Measurements from ENCODE around the gene FAM20B. TPM values are rescaled to one million over a fixed set of nuclear protein-coding genes. Genes with fewer than 3 reads are reported as not detected.

The FAM20B gene
- total and polyA plus RNA-seq, 2 of the 13 experiments (the other 11 are each of a cell fraction or from before 2014, with no cell fraction given), result 13.8 to 26.9 TPM

DNA sequence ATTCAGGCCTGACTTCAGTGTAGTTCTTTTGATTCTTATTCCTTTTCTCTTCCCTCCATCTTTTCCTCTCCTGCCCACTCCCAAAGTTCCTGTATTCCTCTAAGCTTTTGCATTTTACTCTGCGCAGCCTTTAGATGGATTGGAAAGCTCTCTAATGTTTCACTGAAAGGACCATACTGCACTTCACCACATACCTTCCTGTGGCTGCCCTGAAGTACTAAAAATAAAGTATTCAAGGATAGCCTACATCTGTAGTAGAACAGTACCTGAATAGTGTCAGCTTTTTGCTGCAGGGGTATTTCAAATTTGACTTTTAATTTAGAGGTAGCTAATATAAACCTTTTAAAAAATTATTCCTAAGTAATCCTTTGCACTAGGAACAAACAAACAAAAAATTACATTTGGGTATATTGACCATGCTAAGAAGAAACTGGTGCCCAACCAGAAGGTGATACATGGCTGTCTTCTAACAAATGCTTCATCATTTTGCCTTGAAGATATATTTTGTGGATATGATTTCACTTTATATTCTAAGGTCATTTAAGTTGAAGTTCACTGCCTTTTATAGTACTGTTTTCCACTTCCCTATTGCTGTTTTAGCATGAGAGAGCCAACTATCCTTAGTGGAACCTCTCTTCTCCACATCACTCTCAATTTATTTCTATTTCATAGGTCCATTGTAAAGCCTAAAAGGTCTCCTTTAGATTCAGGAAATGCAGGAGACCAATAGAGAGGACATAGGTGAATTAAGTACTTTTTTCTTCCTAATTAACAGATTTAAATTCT lies 22.8 kb downstream of the FAM20B start:
- CTCF ChIA-PET (ENCODE audit: low intra/inter-chr PET ratio, low total read pairs), result no interaction called here

DNA sequence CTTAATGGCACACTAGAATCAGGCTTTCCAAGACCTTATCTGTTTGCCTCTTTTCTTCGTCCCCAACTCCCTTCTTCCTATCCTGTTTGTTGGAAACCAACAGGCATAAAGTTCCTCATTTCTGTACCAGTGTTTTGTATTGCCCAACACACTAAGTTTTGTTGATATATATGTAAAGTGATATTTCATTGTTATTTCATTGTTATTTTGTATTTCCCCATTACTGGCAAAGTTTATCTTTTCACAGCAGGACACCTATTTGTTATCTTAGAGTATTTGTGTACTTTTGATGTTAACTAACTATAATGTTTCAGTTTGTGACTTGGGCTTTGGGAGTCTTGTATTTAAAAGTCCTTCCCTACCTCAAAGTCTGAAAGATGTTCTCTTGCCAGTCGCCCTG lies 27.1 kb downstream of the FAM20B start:
- Histone ChIP-seq H3K4me3 (replicated peaks in 1 of 3; ENCODE audit: insufficient read depth in 1 of 3, low read depth in 2 of 3, low read length in 3 of 3) (no peak overlapping the region), H2AFZ (ENCODE audit: low read length) (no peak overlapping the region), H3K9ac (ENCODE audit: insufficient read depth, low read depth, low read length) (no peak overlapping the region), H3K27me3 (ENCODE audit: control insufficient read depth in 1 of 2, insufficient read depth in 2 of 2, low read length in 2 of 2) (no peaks in the 10 kb centered on the region), H3K36me3 (replicated peaks in 1 of 2; ENCODE audit: control insufficient read depth in 1 of 2, insufficient read depth in 2 of 2, low read length in 2 of 2) (peaks cover 0 to 19% of the 10 kb centered on the region in 2 experiments; a peak in 3 of 5 replicates), H3K9me3 (ENCODE audit: low read length) (no peaks in the 10 kb centered on the region), H4K20me1 (ENCODE audit: insufficient read depth, low read length) (no peaks in the 10 kb centered on the region), H3K79me2 (ENCODE audit: insufficient read depth, low read length) (no peaks in the 10 kb centered on the region), H3K4me2 (ENCODE audit: low read depth, low read length) (no peak overlapping the region), H3K27ac (ENCODE audit: extremely low read length, insufficient read depth, low read length) (no peak overlapping the region), H3K4me1 (ENCODE audit: insufficient read depth, low read length) (peaks cover 6% of the 10 kb centered on the region)
- TF ChIP-seq CBX5 (CRISPR knock-in tag; IDR thresholded peaks at IDR 0.05; ENCODE audit: borderline replicate concordance) (no peak), RELA (CRISPR knock-in tag; IDR thresholded peaks at IDR 0.05) (no peak), NR2C2 (CRISPR knock-in tag; IDR thresholded peaks at IDR 0.05; ENCODE audit: borderline replicate concordance) (no peak), ARNT (IDR thresholded peaks at IDR 0.05) (no peak), SIN3B (IDR thresholded peaks at IDR 0.05; ENCODE audit: low read length) (no peak), ZNF839 (CRISPR knock-in tag; IDR thresholded peaks at IDR 0.05; ENCODE audit: borderline replicate concordance) (no peak), ZNF549 (CRISPR knock-in tag; IDR thresholded peaks at IDR 0.05) (no peak)
- TF ChIP-seq, protein P1, sequence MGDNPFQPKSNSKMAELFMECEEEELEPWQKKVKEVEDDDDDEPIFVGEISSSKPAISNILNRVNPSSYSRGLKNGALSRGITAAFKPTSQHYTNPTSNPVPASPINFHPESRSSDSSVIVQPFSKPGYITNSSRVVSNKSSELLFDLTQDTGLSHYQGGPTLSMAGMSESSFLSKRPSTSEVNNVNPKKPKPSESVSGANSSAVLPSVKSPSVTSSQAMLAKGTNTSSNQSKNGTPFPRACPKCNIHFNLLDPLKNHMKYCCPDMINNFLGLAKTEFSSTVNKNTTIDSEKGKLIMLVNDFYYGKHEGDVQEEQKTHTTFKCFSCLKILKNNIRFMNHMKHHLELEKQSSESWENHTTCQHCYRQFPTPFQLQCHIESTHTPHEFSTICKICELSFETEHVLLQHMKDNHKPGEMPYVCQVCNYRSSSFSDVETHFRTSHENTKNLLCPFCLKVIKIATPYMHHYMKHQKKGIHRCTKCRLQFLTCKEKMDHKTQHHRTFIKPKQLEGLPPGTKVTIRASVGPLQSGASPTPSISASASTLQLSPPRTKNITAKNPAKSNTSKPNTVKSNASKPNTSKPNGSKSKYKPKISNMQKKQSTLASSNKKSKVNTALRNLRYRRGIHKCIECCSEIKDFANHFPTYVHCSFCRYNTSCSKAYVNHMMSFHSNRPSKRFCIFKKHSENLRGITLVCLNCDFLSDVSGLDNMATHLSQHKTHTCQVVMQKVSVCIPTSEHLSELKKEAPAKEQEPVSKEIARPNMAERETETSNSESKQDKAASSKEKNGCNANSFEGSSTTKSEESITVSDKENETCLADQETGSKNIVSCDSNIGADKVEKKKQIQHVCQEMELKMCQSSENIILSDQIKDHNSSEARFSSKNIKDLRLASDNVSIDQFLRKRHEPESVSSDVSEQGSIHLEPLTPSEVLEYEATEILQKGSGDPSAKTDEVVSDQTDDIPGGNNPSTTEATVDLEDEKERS (CRISPR knock-in tag; IDR thresholded peaks at IDR 0.05), result no peak
- TF ChIP-seq, protein P2, sequence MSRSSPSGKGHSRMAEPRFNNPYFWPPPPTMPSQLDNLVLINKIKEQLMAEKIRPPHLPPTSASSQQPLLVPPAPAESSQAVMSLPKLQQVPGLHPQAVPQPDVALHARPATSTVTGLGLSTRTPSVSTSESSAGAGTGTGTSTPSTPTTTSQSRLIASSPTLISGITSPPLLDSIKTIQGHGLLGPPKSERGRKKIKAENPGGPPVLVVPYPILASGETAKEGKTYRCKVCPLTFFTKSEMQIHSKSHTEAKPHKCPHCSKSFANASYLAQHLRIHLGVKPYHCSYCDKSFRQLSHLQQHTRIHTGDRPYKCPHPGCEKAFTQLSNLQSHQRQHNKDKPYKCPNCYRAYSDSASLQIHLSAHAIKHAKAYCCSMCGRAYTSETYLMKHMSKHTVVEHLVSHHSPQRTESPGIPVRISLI (CRISPR knock-in tag; IDR thresholded peaks at IDR 0.05; ENCODE audit: borderline replicate concordance), result no peak
- no peak for DNase-seq (ENCODE audit: low spot score)
- 99% methylated on average over 2 of the region's 2 CpGs for WGBS (ENCODE audit: low lambda C conversion rate)
- in situ Hi-C loops (cut with HindIII; ENCODE audit: extremely low pct_ligation_motif_present, low pct_unique_long_range_greater_than_20kb) (no loop called here), intact Hi-C loops (cut with micrococcal nuclease; ENCODE audit: unreplicated experiment) (no loop called here)
- no TSS peak for BruUV-seq (replicated peaks)
- ATAC-seq, result no peak
- FAIRE-seq, result no peak
- ChIA-PET POLR2A (no interaction called here), CTCF (ENCODE audit: low intra/inter-chr PET ratio, low total read pairs) (no interaction called here)

More for the DNA sequence above, 22.8 kb downstream of the FAM20B start:
- Histone ChIP-seq H3K4me1 (ENCODE audit: insufficient read depth, low read length) (peaks cover 40% of the 10 kb centered on the region), H3K79me2 (ENCODE audit: insufficient read depth, low read length) (peaks cover 8% of the 10 kb centered on the region), H3K4me2 (ENCODE audit: low read depth, low read length) (no peak overlapping the region), H3K9ac (ENCODE audit: insufficient read depth, low read depth, low read length) (no peak overlapping the region), H3K9me3 (ENCODE audit: low read length) (no peaks in the 10 kb centered on the region), H3K36me3 (replicated peaks in 1 of 2; ENCODE audit: control insufficient read depth in 1 of 2, insufficient read depth in 2 of 2, low read length in 2 of 2) (peaks cover 0 to 6% of the 10 kb centered on the region in 2 experiments; a peak in 3 of 5 replicates), H3K27me3 (ENCODE audit: control insufficient read depth in 1 of 2, insufficient read depth in 2 of 2, low read length in 2 of 2) (no peaks in the 10 kb centered on the region), H3K27ac (ENCODE audit: extremely low read length, insufficient read depth, low read length) (no peak overlapping the region), H2AFZ (ENCODE audit: low read length) (no peak overlapping the region), H4K20me1 (ENCODE audit: insufficient read depth, low read length) (no peaks in the 10 kb centered on the region), H3K4me3 (replicated peaks in 1 of 3; ENCODE audit: insufficient read depth in 1 of 3, low read depth in 2 of 3, low read length in 3 of 3) (no peak overlapping the region)
- intact Hi-C loops (cut with micrococcal nuclease; ENCODE audit: unreplicated experiment) (no loop called here), in situ Hi-C loops (cut with HindIII; ENCODE audit: extremely low pct_ligation_motif_present, low pct_unique_long_range_greater_than_20kb) (no loop called here)
- ATAC-seq, result no peak
- TF ChIP-seq MYC (CRISPR knock-in tag; IDR thresholded peaks at IDR 0.05; ENCODE audit: borderline replicate concordance) (no peak), CC2D1A (CRISPR knock-in tag; IDR thresholded peaks at IDR 0.05) (no peak), NCOA2 (CRISPR knock-in tag; IDR thresholded peaks at IDR 0.05) (no peak)
- no peak for FAIRE-seq
- 100% methylated on average over 1 of the region's 1 CpG for WGBS (ENCODE audit: low lambda C conversion rate)
- POLR2A ChIA-PET, result no interaction called here
- BruUV-seq (replicated peaks), result no TSS peak
- DNase-seq (ENCODE audit: low spot score), result no peak
